HG03565 (cell line): ENCODE measurements around the gene TCHP.
A peak's percentile ranks its signal among the peaks of the same experiment; 100 is the strongest.
"Not testable (repeated sequence)": the region's sequence is repeated elsewhere in the genome, so short reads cannot be mapped to it uniquely, and the experiment has no call there.

Source experiments
- ATAC-seq: cut with Tn5 transposase; IDR thresholded peaks from one replicate; pipeline ENCODE4 v1.9.1; 2021; ENCODE audit warnings: mild to moderate bottlenecking, moderate library complexity; ENCODE audit not compliant: unreplicated experiment

TCHP gene, protein sequence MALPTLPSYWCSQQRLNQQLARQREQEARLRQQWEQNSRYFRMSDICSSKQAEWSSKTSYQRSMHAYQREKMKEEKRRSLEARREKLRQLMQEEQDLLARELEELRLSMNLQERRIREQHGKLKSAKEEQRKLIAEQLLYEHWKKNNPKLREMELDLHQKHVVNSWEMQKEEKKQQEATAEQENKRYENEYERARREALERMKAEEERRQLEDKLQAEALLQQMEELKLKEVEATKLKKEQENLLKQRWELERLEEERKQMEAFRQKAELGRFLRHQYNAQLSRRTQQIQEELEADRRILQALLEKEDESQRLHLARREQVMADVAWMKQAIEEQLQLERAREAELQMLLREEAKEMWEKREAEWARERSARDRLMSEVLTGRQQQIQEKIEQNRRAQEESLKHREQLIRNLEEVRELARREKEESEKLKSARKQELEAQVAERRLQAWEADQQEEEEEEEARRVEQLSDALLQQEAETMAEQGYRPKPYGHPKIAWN

DNA sequence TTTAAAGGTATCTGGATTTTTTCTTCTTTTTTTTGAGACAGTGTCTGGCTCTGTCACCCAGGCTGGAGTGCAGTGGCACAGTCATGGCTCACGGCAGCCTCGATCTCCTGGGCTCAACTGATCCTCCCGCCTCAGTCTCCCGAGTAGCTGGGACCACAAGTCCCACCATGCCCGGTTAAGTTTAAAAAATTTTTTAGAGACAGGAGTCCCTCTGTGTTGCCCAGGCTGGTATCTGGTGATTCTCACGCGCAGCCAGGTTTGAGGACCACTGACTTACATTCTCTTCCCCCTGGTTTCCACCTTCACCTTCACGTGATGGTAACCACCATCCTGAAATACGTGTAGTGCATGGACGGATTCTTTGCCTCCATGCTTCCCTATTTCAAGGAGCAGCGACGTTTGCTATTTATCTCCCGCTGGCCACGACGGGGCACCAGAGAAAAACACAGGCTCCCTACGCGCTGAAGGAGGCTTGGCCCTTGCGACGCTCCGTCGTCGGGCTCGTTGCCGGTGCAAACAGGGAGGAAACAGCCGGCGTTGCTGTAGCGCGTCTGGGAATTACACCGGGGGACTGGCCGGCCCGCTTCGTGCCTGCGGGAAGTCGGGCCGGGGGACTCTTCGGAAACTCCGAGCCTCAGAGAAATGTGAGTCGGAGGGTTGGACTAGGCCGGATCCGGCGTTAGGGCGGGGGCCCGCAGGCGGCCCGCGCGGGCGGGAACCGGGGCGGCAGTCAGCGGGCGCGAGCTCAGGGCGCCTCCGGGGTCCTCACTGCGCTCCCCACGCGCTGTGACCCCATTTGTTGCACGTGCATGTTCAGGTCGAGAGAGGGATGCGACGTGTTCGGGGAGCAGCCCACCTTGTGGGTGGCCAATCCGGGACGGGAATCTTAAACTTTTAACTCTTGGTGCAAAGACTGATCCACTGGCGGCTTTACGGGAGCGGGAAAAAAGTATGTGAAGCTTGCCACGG is at the start of gene TCHP:
TCHP (plus strand) TSS at position 492 of the 969 bp plus-strand sequence. CDS start 2,753 bp downstream, outside the sequence.
- peak; percentile 45 for ATAC-seq

DNA sequence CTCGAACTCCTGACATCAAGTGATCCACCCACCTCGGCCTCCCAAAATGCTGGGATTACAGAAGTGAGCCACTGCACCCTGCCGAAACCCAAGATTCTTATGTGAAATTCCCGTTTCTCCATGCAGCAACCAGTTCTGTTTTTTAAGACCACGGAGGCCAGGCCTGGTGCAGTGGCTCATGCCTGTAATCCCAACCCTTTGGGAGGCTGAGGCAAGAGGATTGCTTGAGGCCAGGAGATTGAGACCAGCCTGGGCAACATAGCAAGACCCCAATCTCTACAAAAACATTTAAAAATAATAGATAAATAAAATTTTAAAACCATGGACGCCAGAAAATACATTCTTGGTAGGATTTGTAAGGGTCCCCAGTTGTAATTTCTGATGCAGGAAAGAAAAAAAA is 49.6 kb upstream of the TCHP start:
- ATAC-seq, result not testable (repeated sequence)

DNA sequence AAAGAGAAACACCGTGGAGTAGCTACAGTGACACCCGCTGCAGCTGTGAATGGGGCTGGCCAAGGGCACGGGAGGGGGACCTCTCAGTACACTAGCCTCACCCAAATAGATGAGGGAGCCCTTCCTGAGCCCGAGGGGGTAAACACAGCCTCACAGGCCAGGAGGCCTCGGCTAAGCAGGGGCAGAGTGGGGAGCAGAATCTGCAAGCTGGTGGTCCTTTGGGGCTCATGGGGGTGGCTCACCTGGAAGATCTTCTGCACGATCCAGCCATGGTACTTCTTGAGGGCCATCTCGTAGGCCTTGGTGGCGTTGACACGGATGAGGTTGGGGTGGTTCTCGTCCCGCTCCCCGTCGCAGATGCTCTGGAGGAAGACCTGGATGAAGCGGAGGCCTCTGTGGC is 44.7 kb upstream of the TCHP start:
- no peak for ATAC-seq

DNA sequence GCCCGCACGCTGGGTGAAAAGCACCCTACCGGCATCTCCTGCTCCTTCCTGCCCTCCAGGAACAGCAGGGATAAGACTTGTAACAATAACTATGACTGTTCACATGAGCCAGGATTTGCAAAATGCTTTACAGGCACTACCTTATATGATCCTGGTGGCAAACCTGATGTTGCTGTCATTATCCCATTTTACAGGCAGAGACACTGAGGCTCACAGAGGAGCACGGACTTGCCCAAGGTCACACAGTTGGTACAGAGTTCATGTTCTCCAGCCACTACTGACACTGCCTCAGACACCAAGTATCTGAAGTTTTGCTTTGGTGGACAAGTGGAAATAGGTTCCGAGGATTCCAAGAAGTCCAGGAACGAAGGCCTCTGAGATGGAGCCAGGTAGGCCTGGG is 42.4 kb upstream of the TCHP start:
- no peak for ATAC-seq

DNA sequence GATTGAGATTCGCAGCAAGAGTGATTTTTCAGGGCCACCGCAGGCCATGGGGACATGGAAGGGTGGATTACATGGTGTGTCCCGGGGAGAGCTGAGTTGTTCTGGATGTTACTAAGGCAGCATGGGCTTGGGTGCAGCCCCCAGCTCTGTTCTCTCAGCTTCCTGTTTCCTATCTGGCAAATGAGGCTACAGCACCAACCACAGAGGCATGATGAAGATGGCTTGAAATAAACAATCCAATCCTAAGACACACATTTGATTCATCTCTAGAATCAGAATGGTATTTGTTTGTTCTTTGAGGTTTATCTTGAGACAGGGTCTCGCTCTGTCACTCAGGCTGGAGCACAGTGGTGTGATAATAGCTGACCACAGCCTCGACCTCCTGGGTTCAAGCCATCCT is 41.3 kb upstream of the TCHP start:
- ATAC-seq, result no peak

DNA sequence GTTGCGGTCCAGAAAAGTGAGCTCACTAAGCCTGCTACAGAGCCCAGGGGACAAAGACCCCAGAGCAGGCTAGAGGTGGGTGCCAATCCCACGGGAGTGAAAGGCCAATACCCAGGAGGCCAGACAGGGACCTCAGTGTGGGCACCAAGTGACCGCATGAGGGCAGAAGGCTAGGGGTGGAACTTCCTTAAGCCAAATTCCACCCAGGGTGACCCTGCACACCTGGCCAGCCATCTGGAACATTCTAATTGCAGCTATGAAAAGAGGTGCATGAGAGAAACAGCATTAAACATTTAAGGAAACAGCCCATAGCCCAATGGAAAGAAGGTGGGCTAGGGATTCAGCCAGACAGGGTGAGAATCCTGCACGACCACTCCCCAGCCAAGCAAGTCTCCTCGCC is 39.1 kb upstream of the TCHP start:
- ATAC-seq, result no peak

DNA sequence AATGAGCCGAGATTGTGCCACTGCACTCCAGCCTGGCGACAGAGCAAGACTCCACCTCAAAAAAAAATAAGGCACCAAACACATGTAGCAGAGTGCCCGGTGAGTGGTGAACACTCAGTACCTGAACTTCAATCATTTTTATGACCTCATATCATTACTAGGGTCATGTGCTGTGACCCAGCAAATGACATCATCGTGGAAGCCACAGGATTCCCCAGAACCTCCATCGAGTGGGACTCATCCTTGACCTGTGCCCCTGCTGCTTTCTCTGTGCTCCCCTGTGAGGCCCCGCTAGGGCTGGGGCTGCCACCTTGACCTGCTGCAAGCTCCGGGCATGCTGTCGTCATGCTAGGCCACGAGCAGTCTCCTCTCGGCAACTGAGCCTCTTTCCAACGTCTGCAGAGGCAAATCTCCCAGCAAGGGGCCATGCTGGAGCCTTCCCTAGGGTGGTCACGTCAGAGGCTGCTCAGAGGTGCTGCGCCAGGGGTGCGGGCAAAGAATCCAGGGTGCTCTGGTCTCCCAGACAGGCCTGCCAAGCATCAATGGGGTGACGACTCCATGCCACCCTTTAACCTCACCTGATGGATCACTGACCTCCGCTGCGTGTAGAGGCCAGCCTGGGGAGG is 38.3 kb upstream of the TCHP start:
- ATAC-seq, result no peak

DNA sequence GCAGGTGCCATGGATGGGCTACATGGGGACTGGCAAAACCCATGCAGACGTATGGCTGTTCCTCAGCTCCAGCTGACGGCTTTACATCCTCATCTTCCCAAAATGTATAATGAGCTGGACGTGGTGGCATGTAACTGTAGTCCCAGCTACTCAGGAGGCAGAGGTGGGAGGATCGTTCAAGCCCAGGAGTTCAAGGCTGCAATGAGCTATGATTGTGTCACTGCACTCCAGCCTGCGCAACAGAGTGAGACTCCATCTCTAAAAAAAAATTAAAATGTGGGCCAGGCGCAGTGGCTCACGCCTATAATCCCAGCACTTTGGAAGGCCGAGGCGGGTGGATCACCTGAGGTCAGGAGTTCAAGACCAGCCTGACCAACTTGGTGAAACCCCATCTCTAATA is 37.6 kb upstream of the TCHP start:
- not testable (repeated sequence) for ATAC-seq

DNA sequence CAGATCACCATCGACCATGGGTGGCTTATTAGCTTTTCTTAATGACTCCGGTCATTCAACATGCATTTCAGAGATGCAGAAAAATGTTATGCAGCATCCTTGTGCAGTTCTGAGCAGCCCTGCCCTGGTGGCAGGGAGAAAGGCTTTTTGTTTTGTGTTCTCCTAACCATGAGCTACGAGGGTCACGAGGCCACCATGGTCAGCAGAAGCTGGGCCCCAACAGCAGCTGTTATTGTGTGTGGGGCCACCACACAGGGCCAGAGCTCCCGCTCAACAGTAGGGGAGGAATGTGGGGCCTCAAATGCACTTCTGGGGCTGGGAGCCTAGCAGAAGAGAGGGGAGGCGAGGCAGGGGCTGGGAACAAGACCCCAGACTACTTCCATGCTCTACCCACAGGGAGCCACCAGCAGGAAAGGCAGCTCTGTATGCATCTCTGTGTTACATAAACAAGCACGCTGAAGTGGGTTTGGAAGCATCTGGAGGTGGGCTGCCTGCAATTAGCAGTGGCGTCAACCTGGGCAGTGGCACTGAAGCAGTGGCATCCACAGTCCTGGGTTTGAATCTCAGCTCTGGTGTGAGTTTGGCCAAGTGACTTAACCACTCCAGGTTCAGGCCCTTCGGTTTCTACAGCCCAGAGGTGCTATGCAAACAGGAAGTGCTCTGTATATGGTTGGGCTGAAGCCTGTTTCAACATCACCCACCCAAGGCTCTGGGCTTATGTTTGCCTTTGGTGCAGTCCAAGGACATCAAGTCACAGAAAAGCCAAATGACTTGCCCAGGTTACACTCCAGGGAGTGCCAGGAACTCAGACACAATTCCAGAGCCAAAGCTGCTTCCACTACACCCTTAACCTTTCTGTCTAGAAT is 36.0 kb upstream of the TCHP start:
- ATAC-seq, result no peak

DNA sequence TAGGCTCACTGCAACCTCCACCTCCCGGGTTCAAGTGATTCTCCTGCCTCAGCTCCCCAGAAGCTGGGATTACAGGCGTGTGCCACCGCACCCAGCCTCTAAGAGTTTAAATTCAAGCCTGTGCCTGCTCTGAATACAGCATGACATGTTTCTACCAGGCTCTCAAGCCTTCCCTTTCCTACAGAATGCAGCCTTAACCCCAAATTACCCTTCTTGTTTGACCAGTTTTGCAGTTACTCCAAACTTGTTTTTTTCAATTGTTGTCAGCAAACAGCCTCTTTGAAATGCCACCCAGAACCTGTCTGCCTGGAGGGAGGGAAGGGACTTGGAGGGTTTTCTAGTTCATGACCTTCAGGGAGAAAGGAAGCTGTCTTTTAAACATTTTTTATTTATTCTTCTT is 35.2 kb upstream of the TCHP start:
- ATAC-seq, result no peak

DNA sequence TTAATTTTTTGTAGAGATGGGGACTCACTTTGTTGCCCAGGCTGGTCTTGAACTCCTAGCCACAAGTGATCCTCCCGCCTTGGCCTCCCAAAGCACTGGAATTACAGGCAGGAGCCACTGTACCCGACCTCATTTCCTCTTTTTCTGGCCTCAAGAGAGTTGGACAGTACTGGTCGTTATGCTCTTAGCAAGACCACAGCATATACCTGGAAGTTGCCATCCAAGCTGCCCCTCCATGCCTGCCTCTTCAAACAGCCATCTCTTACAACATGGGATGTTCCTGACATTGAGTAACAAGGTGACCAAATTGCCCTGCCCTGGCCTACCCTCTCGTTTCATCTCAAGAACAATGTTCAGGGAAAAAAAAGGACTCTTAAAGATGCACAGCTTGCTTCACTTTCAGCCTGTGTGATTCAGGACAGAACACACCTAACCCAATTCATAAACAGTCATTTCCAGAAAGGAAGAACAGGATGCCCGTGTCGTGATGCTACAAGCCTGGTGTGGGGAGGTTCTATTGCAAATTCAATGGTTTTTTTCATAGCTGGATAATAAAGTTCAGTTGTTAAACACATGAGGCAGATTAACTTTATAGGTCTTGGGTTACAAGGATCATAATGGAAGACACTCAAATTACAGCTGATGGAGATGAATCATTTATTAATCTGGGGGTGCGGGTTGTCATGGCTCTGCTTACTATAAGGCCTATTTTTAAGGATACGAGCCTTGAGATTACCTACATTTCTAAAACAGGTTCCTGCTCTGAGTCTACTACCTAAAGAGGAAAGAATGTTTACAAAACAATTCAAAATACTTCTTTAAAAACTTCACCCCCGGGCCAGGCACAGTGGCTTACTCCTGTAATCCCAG is 31.7 kb upstream of the TCHP start:
- no peak for ATAC-seq

DNA sequence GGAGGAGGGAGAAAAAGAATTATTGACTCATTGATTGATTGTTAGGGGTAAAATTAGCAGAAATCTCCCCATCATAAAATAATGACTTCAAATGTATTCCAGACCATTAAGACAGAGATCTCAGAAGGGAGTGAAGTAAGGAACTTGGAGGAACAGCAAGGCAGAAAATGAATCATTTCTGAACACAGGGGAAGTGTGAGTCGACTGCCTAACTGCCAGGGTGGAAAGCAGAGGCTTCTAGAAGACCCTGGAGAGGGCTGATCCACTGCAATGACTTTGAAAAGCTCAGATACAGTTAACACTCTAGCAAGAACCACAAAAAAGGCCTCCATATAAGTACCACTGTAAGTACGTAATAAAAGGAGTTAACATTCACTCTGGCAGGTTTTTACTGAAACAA is 29.4 kb upstream of the TCHP start:
- ATAC-seq, result no peak

DNA sequence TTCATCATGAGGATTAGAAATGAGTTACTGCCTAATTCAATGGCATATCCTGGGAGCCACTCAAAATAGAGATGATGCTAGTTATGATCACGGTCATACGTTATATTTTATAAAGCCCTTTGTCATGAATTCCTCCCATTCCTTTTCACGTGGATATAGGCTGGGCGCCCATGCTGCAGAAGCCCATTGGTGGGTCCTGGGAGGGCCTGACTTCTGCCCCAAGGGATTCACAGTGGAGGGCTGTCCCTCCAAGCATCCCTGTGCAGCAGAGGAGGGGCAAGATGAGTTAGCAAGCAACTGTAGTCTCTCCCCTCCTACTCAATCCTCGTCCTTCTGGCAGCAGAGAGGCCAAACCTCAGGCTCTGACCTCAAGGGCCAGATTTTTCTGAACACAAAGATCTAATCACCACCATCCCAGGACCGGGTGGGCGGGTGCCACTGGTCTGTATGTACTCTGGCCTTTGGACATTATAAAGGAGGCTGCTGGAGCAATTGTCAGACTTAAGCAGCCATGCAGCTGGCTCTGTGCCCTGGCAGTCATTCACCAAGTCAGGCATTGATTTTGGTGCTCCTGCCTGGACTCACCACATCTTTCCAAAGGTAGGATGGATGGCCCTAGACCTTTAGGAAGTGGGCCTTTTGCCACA is 28.3 kb upstream of the TCHP start:
- no peak for ATAC-seq

DNA sequence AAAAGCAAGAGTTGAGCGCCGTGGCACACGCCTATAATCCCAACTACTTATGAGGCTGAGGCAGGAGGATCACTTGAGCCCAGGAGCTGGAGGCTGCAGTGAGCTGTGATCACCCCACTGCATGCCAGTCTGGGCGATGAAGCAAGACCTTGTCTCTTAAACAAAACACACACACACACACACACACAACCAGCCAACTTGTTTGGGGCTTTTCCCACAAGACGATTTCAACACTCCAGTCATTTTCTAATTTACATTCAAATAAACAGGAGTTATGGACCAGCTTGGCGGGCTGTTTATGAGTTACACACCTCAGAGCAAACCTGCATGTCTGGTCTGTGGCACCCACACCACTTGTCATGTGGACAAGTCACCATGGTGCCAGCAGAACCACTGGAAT is 26.4 kb upstream of the TCHP start:
- no peak for ATAC-seq

DNA sequence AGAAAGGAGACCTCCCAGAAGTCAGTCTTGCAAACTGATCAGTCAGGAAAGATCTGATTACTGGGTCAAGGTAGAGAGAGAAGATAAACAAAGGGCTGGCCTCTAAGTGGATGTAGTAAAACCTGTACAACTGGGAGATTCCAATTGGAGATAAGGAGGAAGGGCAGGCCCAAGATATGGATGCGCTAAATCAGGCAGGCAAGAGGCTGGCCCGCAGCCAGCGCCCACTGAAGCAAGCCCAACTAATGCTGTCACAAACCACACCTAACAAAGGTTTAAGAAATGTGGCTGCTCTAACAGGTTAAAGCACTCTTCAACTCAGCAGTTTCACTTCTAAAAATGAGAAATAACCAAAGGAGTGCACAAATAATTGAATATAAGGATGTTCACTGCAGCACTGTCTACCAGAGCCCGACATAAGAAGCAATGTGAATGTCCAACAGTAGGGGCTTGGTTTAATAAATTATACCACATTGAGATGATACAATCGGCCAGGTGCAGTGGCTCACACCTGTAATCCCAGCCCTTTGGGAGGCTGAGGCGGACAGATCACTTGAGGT is 24.4 kb upstream of the TCHP start:
- ATAC-seq, result no peak

DNA sequence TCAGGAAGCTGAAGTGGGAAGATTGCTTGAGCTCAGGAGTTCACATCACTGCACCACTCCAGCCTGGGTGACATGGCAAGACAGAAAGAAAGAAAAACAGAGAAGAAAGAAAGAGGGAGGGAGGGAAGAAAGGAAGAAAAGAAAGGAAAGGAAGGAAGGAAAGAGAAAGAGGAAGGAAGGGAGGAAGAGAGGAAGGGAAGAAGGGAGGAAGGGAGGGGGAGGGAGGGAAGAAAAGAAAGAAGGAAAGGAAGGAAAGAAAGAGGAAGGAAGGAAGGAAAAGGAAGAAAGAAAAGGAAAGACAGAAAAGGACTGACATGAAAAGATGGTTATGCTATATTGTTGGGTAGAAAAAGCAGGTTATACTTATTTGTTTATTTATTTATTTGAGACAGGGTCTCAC is 23.7 kb upstream of the TCHP start:
- no peak for ATAC-seq

DNA sequence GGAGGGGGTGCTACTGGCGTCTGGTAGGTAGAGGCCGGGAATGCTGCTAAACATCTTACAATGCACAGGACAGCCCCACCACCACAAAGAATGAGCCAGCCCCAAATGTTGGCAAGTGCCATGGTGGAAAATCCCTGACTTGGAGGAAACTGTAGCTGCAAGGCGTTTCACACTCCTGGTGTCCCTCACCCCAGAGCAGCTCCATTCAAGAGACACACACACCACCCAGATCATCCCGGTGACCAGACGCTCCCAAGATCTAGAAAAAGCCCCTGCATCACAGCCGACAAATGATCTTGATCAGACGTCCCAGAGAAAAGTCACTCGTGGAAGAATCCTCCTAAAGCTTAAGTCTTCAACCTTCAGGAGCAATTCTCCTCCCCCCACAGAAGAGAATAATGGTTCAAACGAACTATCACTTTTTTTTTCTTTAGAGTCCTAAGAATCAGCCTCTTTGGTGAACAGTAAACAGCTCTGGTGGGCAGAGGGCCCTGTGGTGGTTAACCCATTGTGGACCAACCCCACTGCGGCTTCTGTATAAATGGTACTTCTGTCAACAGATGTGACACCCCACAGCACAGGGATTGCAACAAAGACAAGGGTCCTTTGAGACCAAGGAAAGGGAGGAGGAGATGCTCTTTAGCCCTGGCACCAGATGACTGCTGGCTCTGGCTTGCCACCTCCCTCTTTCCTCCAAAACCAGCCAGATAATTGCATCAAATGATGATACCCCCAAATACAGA is 22.4 kb upstream of the TCHP start:
- ATAC-seq, result no peak

DNA sequence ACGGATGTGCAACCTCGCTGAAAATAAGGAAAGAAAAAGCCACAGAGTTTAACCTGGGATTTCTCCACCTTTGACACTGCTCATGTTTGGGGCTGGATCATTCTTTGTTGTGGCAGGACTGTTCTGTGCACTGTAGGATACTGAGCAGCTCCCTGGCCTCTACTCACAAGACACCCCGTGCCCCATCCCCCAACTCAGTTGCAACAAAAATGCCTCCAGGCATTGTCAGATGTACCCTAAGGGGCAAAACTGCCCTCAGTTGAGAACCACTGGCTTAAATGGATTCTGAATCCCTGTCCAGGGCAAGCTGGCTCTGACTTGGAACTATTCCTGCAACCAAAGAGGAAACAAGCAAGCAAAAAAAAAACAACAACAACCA is 21.8 kb upstream of the TCHP start:
- no peak for ATAC-seq
